GM12801 (cell line): ENCODE results near the gene COMMD7.

Experiments
- CTCF ChIP-seq: IDR thresholded peaks from one replicate; pipeline ENCODE4 v1.5.1; 2011; ENCODE audit warnings: control low read depth; ENCODE audit not compliant: insufficient read length; ENCODE audit errors: extremely low read depth

Gene COMMD7

GRCh38 chr20:32751702-32752457 is 8.6 kb upstream of the COMMD7 start:
- TF ChIP-seq CTCF: no peak

DNA sequence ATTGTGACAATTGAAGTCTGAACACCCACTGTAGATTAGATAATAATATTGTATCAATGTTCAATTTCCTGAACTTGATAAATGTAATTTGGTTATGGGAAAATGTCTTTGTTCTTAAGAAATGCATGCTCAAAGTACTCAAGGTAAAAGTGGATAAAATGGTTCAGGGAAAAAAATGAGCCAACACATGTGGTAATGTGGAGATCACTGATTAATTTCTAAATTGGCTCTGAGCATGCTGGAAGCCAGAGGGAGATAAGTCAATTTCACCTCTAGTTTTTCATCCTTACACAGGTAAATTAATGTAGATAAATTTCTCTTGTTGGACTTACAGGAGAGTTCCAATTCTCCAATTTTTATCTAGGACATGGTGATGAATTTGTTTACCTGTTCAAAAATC is 8.0 kb upstream of the COMMD7 start:
- TF ChIP-seq CTCF: no peak

GRCh38 chr20:32749914-32750637 is 6.8 kb upstream of the COMMD7 start:
- no peak for TF ChIP-seq CTCF

DNA sequence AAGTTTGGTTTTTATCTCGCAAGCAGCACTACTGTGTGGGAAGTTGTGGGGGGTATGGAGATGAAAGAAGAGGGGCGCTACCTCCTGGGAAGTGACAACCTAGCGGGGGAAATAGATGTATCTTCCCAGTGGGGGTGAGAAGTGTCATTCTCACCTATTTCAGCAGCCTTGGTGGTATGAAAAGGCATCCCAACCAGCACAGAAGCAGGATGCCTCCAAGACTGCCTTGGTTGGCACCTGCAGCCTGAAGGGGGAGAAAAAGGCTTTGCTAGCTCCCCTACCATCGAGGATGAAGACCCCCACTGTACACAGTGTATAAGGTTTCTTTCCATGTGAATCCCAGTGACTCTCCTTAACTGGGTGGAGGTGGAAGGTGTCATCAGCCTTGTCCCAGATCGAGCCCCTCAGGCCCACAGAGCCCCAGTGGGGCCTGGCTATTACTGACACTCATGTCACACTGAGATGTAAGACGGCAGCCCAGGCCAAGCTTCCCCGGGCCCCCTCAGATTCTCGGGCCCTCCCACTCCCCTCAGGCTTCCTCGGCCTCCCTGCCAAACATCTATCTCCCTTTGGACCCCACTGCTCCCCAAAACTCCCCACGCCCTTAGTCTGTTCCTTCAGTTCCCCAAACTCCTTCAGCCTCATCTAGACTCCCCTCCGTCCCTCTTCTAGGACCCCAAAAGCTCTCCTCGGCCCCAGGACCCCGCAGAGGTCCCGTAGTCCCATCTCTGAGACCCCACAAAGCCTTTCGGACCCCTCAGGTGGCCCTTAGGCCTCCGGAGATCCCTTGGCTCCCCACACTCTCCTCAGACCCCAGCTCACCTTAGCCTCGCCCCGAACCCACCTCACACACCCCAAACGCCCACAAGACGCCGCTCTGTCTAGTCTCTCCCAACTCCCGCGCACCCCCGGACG is 688 bp downstream of the COMMD7 start:
- TF ChIP-seq CTCF: no peak

DNA sequence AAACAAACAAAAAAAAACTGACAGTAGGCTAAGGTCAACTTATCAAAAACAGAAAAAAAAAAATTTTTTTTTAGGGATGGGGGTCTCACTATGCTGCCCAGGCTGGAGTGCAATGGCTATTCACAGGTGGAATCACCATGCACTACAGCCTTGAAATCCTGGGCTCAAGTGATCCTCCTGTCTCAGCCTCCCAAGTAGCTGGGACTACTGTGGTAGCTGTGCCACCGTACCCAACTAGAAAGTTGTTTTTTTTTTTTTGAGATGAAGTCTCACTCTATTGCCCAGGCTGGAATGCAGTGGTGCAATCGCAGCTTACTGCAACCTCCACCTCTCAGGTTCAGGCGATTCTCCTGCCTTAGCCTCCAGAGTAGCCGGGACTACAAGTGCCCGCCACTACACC is 2.1 kb downstream of the COMMD7 start:
- no peak for TF ChIP-seq CTCF

GRCh38 chr20:32737371-32738223 is 5.7 kb downstream of the COMMD7 start:
- no peak for TF ChIP-seq CTCF
